WTC11 (cell line): ENCODE data around the gene MAST1. TPM values are rescaled to one million over a fixed set of nuclear protein-coding genes. Genes with fewer than 3 reads are reported as not detected.

ENCODE experiments used
- ATAC-seq: fragments of 200-7000 bp; cut with Tn5 transposase; 2 replicates; pipeline ENCODE4 v1.10.0; 2021; ENCODE audit warnings: mild to moderate bottlenecking, moderate library complexity
- CTCF ChIA-PET: fragments of 300-600 bp; sonication (Branson Sonifier 250); formaldehyde crosslinking; loops from one replicate; lab custom pipeline; 2021; ENCODE audit warnings: antibody characterized with exemption; lab: Charles Lee
- POLR2A ChIA-PET: fragments of 350-600 bp; sonication (Branson Sonifier 250); formaldehyde crosslinking; loops from one replicate; lab custom pipeline; 2021; ENCODE audit warnings: antibody characterized with exemption; lab: Charles Lee
- DNase-seq: peaks from one replicate; pipeline ENCODE4 v3.0.0; 2021; ENCODE audit warnings: low spot score
- H3K27ac Mint-ChIP-seq: 2 replicates; pipeline ENCODE4 v1.8.0; 2021; ENCODE audit warnings: mixed read lengths
- H3K27me3 Mint-ChIP-seq: 2 replicates; pipeline ENCODE4 v1.8.0; 2021; ENCODE audit warnings: low read depth, mild to moderate bottlenecking, moderate library complexity, mixed read lengths
- H3K36me3 Mint-ChIP-seq: 2 replicates; pipeline ENCODE4 v1.8.0; 2021; ENCODE audit warnings: mixed read lengths
- H3K4me1 Mint-ChIP-seq: 2 replicates; pipeline ENCODE4 v1.8.0; 2022; ENCODE audit warnings: mixed read lengths
- H3K4me3 Mint-ChIP-seq: 2 replicates; pipeline ENCODE4 v1.8.0; 2021; ENCODE audit warnings: mild to moderate bottlenecking, moderate library complexity, mixed read lengths
- H3K9me3 Mint-ChIP-seq: 2 replicates; pipeline ENCODE4 v1.8.0; 2021; ENCODE audit warnings: mixed read lengths
- E2F1 ChIP-seq: sonication (generic); formaldehyde crosslinking; IDR thresholded peaks from 2 replicates; pipeline ENCODE4 v1.8.0; 2022; ENCODE audit warnings: mild to moderate bottlenecking, missing genetic modification reagents
- FOXP4 ChIP-seq: sonication (generic); formaldehyde crosslinking; IDR thresholded peaks from 2 replicates; pipeline ENCODE4 v1.8.0; 2022; ENCODE audit warnings: mild to moderate bottlenecking, missing genetic modification reagents
- JAZF1 ChIP-seq: fragments of 250-450 bp; sonication (Bioruptor Pico); IDR thresholded peaks from 2 replicates; pipeline ENCODE4 v1.9.0; 2021; ENCODE audit warnings: moderate library complexity, mild to moderate bottlenecking, inconsistent platforms
- PRDM15 ChIP-seq: sonication (generic); formaldehyde crosslinking; IDR thresholded peaks from 2 replicates; pipeline ENCODE4 v1.8.0; 2022; ENCODE audit warnings: missing genetic modification reagents
- PRRX2 ChIP-seq: fragments of 250-450 bp; sonication (Bioruptor Pico); IDR thresholded peaks from 2 replicates; pipeline ENCODE4 v1.8.0; 2021; ENCODE audit warnings: mild to moderate bottlenecking
- RELA ChIP-seq: sonication (generic); formaldehyde crosslinking; IDR thresholded peaks from 2 replicates; pipeline ENCODE4 v1.8.1; 2022; ENCODE audit warnings: missing genetic modification reagents, mild to moderate bottlenecking, borderline replicate concordance
- SOX15 ChIP-seq: fragments of 250-450 bp; sonication (Bioruptor Pico); IDR thresholded peaks from 2 replicates; pipeline ENCODE4 v1.9.0; 2021; ENCODE audit warnings: mild to moderate bottlenecking
- SP1 ChIP-seq: sonication (generic); formaldehyde crosslinking; conservative IDR thresholded peaks from 2 replicates; pipeline ENCODE4 v1.8.1; 2022; ENCODE audit warnings: missing genetic modification reagents
- TCF7 ChIP-seq: sonication (generic); formaldehyde crosslinking; IDR thresholded peaks from 2 replicates; pipeline ENCODE4 v1.8.0; 2022; ENCODE audit warnings: mild to moderate bottlenecking, low read depth, missing genetic modification reagents, moderate library complexity
- USF2 ChIP-seq: sonication (generic); formaldehyde crosslinking; IDR thresholded peaks from 2 replicates; pipeline ENCODE4 v1.8.1; 2023; ENCODE audit warnings: mild to moderate bottlenecking, missing genetic modification reagents, moderate library complexity
- ZBTB21 ChIP-seq: sonication (generic); formaldehyde crosslinking; IDR thresholded peaks from 2 replicates; pipeline ENCODE4 v1.8.1; 2023; ENCODE audit warnings: mild to moderate bottlenecking, missing genetic modification reagents, borderline replicate concordance
- ZMAT4 ChIP-seq: fragments of 250-450 bp; sonication (Bioruptor Pico); IDR thresholded peaks from 2 replicates; pipeline ENCODE4 v1.9.0; 2021; ENCODE audit warnings: mild to moderate bottlenecking
- ZNF396 ChIP-seq: fragments of 250-450 bp; sonication (Bioruptor Pico); IDR thresholded peaks from 2 replicates; pipeline ENCODE4 v1.8.0; 2021; ENCODE audit warnings: mild to moderate bottlenecking, moderate library complexity, borderline replicate concordance
- total RNA-seq: library from RNA; stranded (reverse); gene quantifications from 3 replicates; pipeline ENCODE4 v1.2.3, GENCODE V29; 2021

Gene MAST1
- total RNA-seq, 1 experiment from 2014 or later, result 24.3 TPM

GRCh38 chr19:12864721-12865715 is 26.7 kb downstream of the MAST1 start (continued):
- peak; percentile 75 for TF ChIP-seq FOXP4 (CRISPR knock-in tag)

- TF ChIP-seq TCF7 (CRISPR knock-in tag) (no peak), SP1 (CRISPR knock-in tag) (no peak), ZMAT4 (CRISPR knock-in tag) (no peak), ZBTB21 (CRISPR knock-in tag) (no peak), JAZF1 (CRISPR knock-in tag) (no peak), USF2 (CRISPR knock-in tag) (no peak), SOX15 (no peak), FOXP4 (CRISPR knock-in tag) (no peak), RELA (no peak), ZNF396 (CRISPR knock-in tag) (no peak), PRRX2 (CRISPR knock-in tag) (no peak)
- peak overlapping the region; percentile 93 for H3K27ac Mint-ChIP-seq
- H3K9me3 Mint-ChIP-seq, result no peaks in the 10 kb centered on the region
- POLR2A ChIA-PET, result interaction anchor here (0.9 kb wide), 1 partner anchor 24 kb away, joined by 3 read pairs; no protein-coding TSS in a partner anchor
- H3K4me1 Mint-ChIP-seq, result peaks cover 28% of the 10 kb centered on the region
- ATAC-seq (peak; percentile 3; the same call in 1 of the 2 replicates), DNase-seq (peak; percentile 57)
- peaks cover 9% of the 10 kb centered on the region; the same call in 1 of the 2 replicates for H3K27me3 Mint-ChIP-seq
- CTCF ChIA-PET, result interaction anchor here (0.7 to 3.5 kb wide), 3 partner anchors 18 to 41 kb away, joined by 3 to 39 read pairs (median 5); no protein-coding TSS in a partner anchor
- peak overlapping the region; percentile 58 for H3K4me3 Mint-ChIP-seq
- H3K36me3 Mint-ChIP-seq, result peaks cover 11% of the 10 kb centered on the region
These were observed 27.6 kb downstream of the MAST1 start for GRCh38 chr19:12865746-12866415.

- TF ChIP-seq PRDM15, result peak; percentile 29; the same call in 1 of the 2 replicates
- no peak for TF ChIP-seq E2F1
- POLR2A ChIA-PET, result interaction anchor here (1.0 kb wide), 1 partner anchor 19 kb away, joined by 4 read pairs; no protein-coding TSS in a partner anchor
- ATAC-seq (peak; percentile 2), DNase-seq (peak; percentile 34)
- H3K4me3 Mint-ChIP-seq, result peak overlapping the region; percentile 76
- H3K27ac Mint-ChIP-seq, result peak overlapping the region; percentile 93
- H3K9me3 Mint-ChIP-seq, result no peaks in the 10 kb centered on the region
- peaks cover 28% of the 10 kb centered on the region for H3K4me1 Mint-ChIP-seq
- peaks cover 9% of the 10 kb centered on the region; the same call in 1 of the 2 replicates for H3K27me3 Mint-ChIP-seq
- peaks cover 17% of the 10 kb centered on the region for H3K36me3 Mint-ChIP-seq
- CTCF ChIA-PET, result interaction anchor here (0.9 to 3.5 kb wide), 4 partner anchors 19 to 20 kb away, joined by 3 to 39 read pairs (median 4); no protein-coding TSS in a partner anchor
These were observed 28.3 kb downstream of the MAST1 start for GRCh38 chr19:12866416-12867119.
